Mesothelial cell of epicardium (in vitro differentiated cells): ENCODE data around the gene CARD9. TPM values are rescaled to one million over a fixed set of nuclear protein-coding genes. Genes with fewer than 3 reads are reported as not detected.

Experiments used
- DNase-seq, 2 experiments: peaks; one replicate each; pipeline ENCODE4 v3.0.0; 2021; ENCODE audit warnings: low spot score in 2 of 2; ENCODE audit not compliant: unreplicated experiment in 2 of 2
- H3K27ac Mint-ChIP-seq: 2 replicates; pipeline ENCODE4 v1.8.0; 2021; ENCODE audit warnings: mixed read lengths
- H3K27me3 Mint-ChIP-seq: 2 replicates; pipeline ENCODE4 v1.8.0; 2021; ENCODE audit warnings: low read depth, mixed read lengths
- H3K36me3 Mint-ChIP-seq: 2 replicates; pipeline ENCODE4 v1.8.0; 2021; ENCODE audit warnings: mixed read lengths
- H3K4me1 Mint-ChIP-seq: 2 replicates; pipeline ENCODE4 v1.8.0; 2021; ENCODE audit warnings: mixed read lengths
- H3K4me3 Mint-ChIP-seq: 2 replicates; pipeline ENCODE4 v1.8.0; 2021; ENCODE audit warnings: mild to moderate bottlenecking, moderate library complexity, mixed read lengths
- H3K9me3 Mint-ChIP-seq: 2 replicates; pipeline ENCODE4 v1.8.0; 2021; ENCODE audit warnings: mixed read lengths
- CTCF ChIP-seq: fragments of 200-600 bp; sonication (generic); IDR thresholded peaks from one replicate; pipeline ENCODE4 v1.5.0; 2021; ENCODE audit warnings: antibody characterized with exemption; ENCODE audit not compliant: unreplicated experiment
- total RNA-seq: library from RNA; stranded (reverse); gene quantifications from 3 replicates; pipeline ENCODE4 v1.2.1, GENCODE V29; 2021

Gene CARD9
- total RNA-seq, 1 donor from 2014 or later, result 4.9 TPM

GRCh38 chr9:136381311-136381710 is 7.8 kb upstream of the CARD9 start:
- Mint-ChIP-seq H3K27ac (no peak overlapping the region), H3K9me3 (no peaks in the 10 kb centered on the region), H3K27me3 (no peaks in the 10 kb centered on the region), H3K4me1 (no peaks in the 10 kb centered on the region), H3K36me3 (peaks cover 20% of the 10 kb centered on the region), H3K4me3 (no peak overlapping the region)
- no peak for DNase-seq
- TF ChIP-seq CTCF, result no peak

- DNase-seq, result no peak
- no peaks in the 10 kb centered on the region for H3K9me3 Mint-ChIP-seq
- H3K4me3 Mint-ChIP-seq, result no peak overlapping the region
- no peaks in the 10 kb centered on the region for H3K27me3 Mint-ChIP-seq
- no peaks in the 10 kb centered on the region for H3K4me1 Mint-ChIP-seq
- no peak overlapping the region for H3K27ac Mint-ChIP-seq
- no peak for TF ChIP-seq CTCF
- H3K36me3 Mint-ChIP-seq, result peaks cover 13% of the 10 kb centered on the region
Observed at GRCh38 chr9:136380381-136380780, 6.9 kb upstream of the CARD9 start.

GRCh38 chr9:136379891-136380290 is 6.4 kb upstream of the CARD9 start:
- no peaks in the 10 kb centered on the region for H3K9me3 Mint-ChIP-seq
- no peaks in the 10 kb centered on the region for H3K4me1 Mint-ChIP-seq
- H3K36me3 Mint-ChIP-seq, result peaks cover 8% of the 10 kb centered on the region
- H3K4me3 Mint-ChIP-seq, result no peak overlapping the region
- no peak for TF ChIP-seq CTCF
- no peak for DNase-seq
- no peaks in the 10 kb centered on the region for H3K27me3 Mint-ChIP-seq
- no peak overlapping the region for H3K27ac Mint-ChIP-seq

- Mint-ChIP-seq H3K4me3 (no peak overlapping the region), H3K36me3 (peaks cover 3% of the 10 kb centered on the region), H3K4me1 (no peaks in the 10 kb centered on the region), H3K9me3 (no peaks in the 10 kb centered on the region), H3K27me3 (no peaks in the 10 kb centered on the region), H3K27ac (no peak overlapping the region)
- no peak for DNase-seq
- TF ChIP-seq CTCF, result no peak
Observed at GRCh38 chr9:136379401-136379800, 5.9 kb upstream of the CARD9 start.

- no peak overlapping the region for H3K4me3 Mint-ChIP-seq
- no peak for TF ChIP-seq CTCF
- no peak overlapping the region for H3K27ac Mint-ChIP-seq
- H3K4me1 Mint-ChIP-seq, result no peaks in the 10 kb centered on the region
- peaks cover 2% of the 10 kb centered on the region for H3K36me3 Mint-ChIP-seq
- DNase-seq, result no peak
- H3K9me3 Mint-ChIP-seq, result no peaks in the 10 kb centered on the region
- no peaks in the 10 kb centered on the region for H3K27me3 Mint-ChIP-seq
Observed at GRCh38 chr9:136379003-136379287, 5.5 kb upstream of the CARD9 start.
